ENCODE results near the gene TMEM141.
"Not testable (repeated sequence)": the region's sequence is repeated elsewhere in the genome, so short reads cannot be mapped to it uniquely, and the experiment has no call there.

GRCh38 chr9:136760834-136761544 lies 30.2 kb upstream of the TMEM141 start:
- TF ChIP-seq TAF1 (IDR thresholded peaks at IDR 0.05; ENCODE audit: borderline replicate concordance, low read depth, low read length); MEF2A (IDR thresholded peaks at IDR 0.05; ENCODE audit: borderline replicate concordance, low read depth); USF2 (IDR thresholded peaks at IDR 0.05; ENCODE audit: borderline replicate concordance, low read depth, low read length); FOXJ3 (CRISPR knock-in tag; IDR thresholded peaks at IDR 0.05); NRF1 (IDR thresholded peaks at IDR 0.05; ENCODE audit: low read depth, low read length): not testable (repeated sequence)
